H9 (cell line): ENCODE results near the gene SYNGR2. TPM values are rescaled to one million over a fixed set of nuclear protein-coding genes. Genes with fewer than 3 reads are reported as not detected.

Experiments
- DNase-seq: peaks from one replicate; pipeline ENCODE4 v3.0.0-alpha.2; 2017
- H2AFZ ChIP-seq: one replicate; pipeline ENCODE4 v1.6.1; 2013; ENCODE audit warnings: mild to moderate bottlenecking, low read length, control low read depth, moderate library complexity
- H2AK5ac ChIP-seq: 2 replicates; pipeline ENCODE4 v1.6.1; 2013; ENCODE audit warnings: low read length, control low read depth, mixed read lengths; ENCODE audit not compliant: insufficient read length
- H2BK120ac ChIP-seq: one replicate; pipeline ENCODE4 v1.6.1; 2013; ENCODE audit warnings: low read depth, mild to moderate bottlenecking, low read length, control low read depth, inconsistent platforms; ENCODE audit not compliant: poor library complexity, severe bottlenecking
- H2BK12ac ChIP-seq: 2 replicates; pipeline ENCODE4 v1.6.1; 2013; ENCODE audit warnings: low read length, control low read depth, mixed read lengths, low read depth; ENCODE audit not compliant: insufficient read length
- H2BK15ac ChIP-seq: 2 replicates; pipeline ENCODE4 v1.6.1; 2013; ENCODE audit warnings: low read depth, low read length, control low read depth
- H2BK20ac ChIP-seq: one replicate; pipeline ENCODE4 v1.6.1; 2013; ENCODE audit warnings: low read depth, mild to moderate bottlenecking, low read length, control low read depth, inconsistent platforms; ENCODE audit not compliant: poor library complexity, severe bottlenecking
- H2BK5ac ChIP-seq: 2 replicates; pipeline ENCODE4 v1.6.1; 2013; ENCODE audit warnings: low read length, control low read depth, mixed read lengths; ENCODE audit not compliant: insufficient read length
- H3K14ac ChIP-seq: 2 replicates; pipeline ENCODE4 v1.6.1; 2013; ENCODE audit warnings: low read length, control low read depth; ENCODE audit not compliant: insufficient read depth
- H3K18ac ChIP-seq: 2 replicates; pipeline ENCODE4 v1.6.1; 2013; ENCODE audit warnings: low read depth, mild to moderate bottlenecking, mixed read lengths, low read length, control low read depth; ENCODE audit not compliant: insufficient read length
- H3K23ac ChIP-seq: 2 replicates; pipeline ENCODE4 v1.6.1; 2013; ENCODE audit warnings: low read length, control low read depth, mixed read lengths, low read depth; ENCODE audit not compliant: insufficient read length
- H3K23me2 ChIP-seq: 2 replicates; pipeline ENCODE4 v1.6.1; 2013; ENCODE audit warnings: low read depth, mild to moderate bottlenecking, mixed read lengths, low read length, control low read depth; ENCODE audit not compliant: insufficient read length, poor library complexity, severe bottlenecking
- H3K27ac ChIP-seq: 2 replicates; pipeline ENCODE4 v1.5.1; 2013; ENCODE audit warnings: low read length, control low read depth, mixed read lengths, low read depth; ENCODE audit not compliant: insufficient read length
- H3K27me3 ChIP-seq: 2 replicates; pipeline ENCODE4 v1.6.1; 2013; ENCODE audit warnings: low read length, control low read depth, inconsistent platforms; ENCODE audit not compliant: insufficient read depth
- H3K4ac ChIP-seq: 2 replicates; pipeline ENCODE4 v1.6.1; 2013; ENCODE audit warnings: low read depth, mild to moderate bottlenecking, control low read depth, inconsistent platforms, low read length, moderate library complexity
- H3K4me1 ChIP-seq: 2 replicates; pipeline ENCODE4 v1.6.1; 2013; ENCODE audit warnings: low read length, control low read depth, inconsistent platforms; ENCODE audit not compliant: insufficient read depth
- H3K4me2 ChIP-seq: 2 replicates; pipeline ENCODE4 v1.6.1; 2013; ENCODE audit warnings: low read length, control low read depth, mixed read lengths; ENCODE audit not compliant: insufficient read length, insufficient read depth
- H3K56ac ChIP-seq: 2 replicates; pipeline ENCODE4 v1.6.1; 2013; ENCODE audit warnings: low read depth, mild to moderate bottlenecking, mixed read lengths, low read length, control low read depth; ENCODE audit not compliant: insufficient read length
- H3K79me1 ChIP-seq: 2 replicates; pipeline ENCODE4 v1.6.1; 2013; ENCODE audit warnings: low read depth, mild to moderate bottlenecking, moderate library complexity, low read length, control low read depth, inconsistent platforms; ENCODE audit not compliant: insufficient read depth, poor library complexity, severe bottlenecking
- H3K79me2 ChIP-seq: 2 replicates; pipeline ENCODE4 v1.6.1; 2013; ENCODE audit warnings: low read length, control low read depth, inconsistent platforms; ENCODE audit not compliant: insufficient read depth
- H3K9ac ChIP-seq: 2 replicates; pipeline ENCODE4 v1.6.1; 2013; ENCODE audit warnings: low read length, control low read depth, mixed read lengths; ENCODE audit not compliant: insufficient read length; ENCODE audit errors: extremely low read depth
- H3K9me3 ChIP-seq: one replicate; pipeline ENCODE4 v1.6.1; 2013; ENCODE audit warnings: low read depth, low read length, inconsistent platforms; ENCODE audit not compliant: control insufficient read depth
- H3T11ph ChIP-seq: one replicate; pipeline ENCODE4 v1.6.1; 2013; ENCODE audit warnings: mild to moderate bottlenecking, low read length, control low read depth, inconsistent platforms
- H4K20me1 ChIP-seq: one replicate; pipeline ENCODE4 v1.6.1; 2013; ENCODE audit not compliant: control insufficient read depth, insufficient read length, insufficient read depth
- H4K5ac ChIP-seq: 2 replicates; pipeline ENCODE4 v1.6.1; 2013; ENCODE audit warnings: low read depth, mild to moderate bottlenecking, mixed read lengths, low read length, control low read depth; ENCODE audit not compliant: insufficient read length
- H4K8ac ChIP-seq: replicated peaks from 2 replicates; pipeline ENCODE4 v1.6.1; 2013; ENCODE audit warnings: low read length, control low read depth, mixed read lengths, low read depth; ENCODE audit not compliant: insufficient read length
- H4K91ac ChIP-seq: 2 replicates; pipeline ENCODE4 v1.6.1; 2013; ENCODE audit warnings: low read depth, mild to moderate bottlenecking, moderate library complexity, mixed read lengths, low read length, control low read depth; ENCODE audit not compliant: insufficient read length
- H3K27ac Mint-ChIP-seq, 3 experiments: 2 replicates in 2 of 3; 3 replicates in 1 of 3; pipeline ENCODE4 v1.8.0; 2020 to 2021; ENCODE audit warnings: mixed read lengths in 3 of 3, mild to moderate bottlenecking in 1 of 3, moderate library complexity in 1 of 3
- H3K27me3 Mint-ChIP-seq: 2 replicates; pipeline ENCODE4 v1.8.0; 2021; ENCODE audit warnings: low read depth, mild to moderate bottlenecking, moderate library complexity, mixed read lengths
- H3K36me3 Mint-ChIP-seq, 3 experiments: 2 replicates in 2 of 3; 3 replicates in 1 of 3; pipeline ENCODE4 v1.8.0; 2020 to 2021; ENCODE audit warnings: low read depth in 3 of 3, mixed read lengths in 3 of 3; ENCODE audit not compliant: insufficient read depth in 1 of 3
- H3K4me1 Mint-ChIP-seq, 2 experiments: 2 replicates each; pipeline ENCODE4 v1.8.0; 2020; ENCODE audit warnings: mixed read lengths in 2 of 2
- H3K4me3 Mint-ChIP-seq, 2 experiments: 2 replicates in 1 of 2; 3 replicates in 1 of 2; pipeline ENCODE4 v1.8.0; 2020 to 2021; ENCODE audit warnings: mild to moderate bottlenecking in 2 of 2, mixed read lengths in 2 of 2, moderate library complexity in 1 of 2
- H3K9me3 Mint-ChIP-seq, 2 experiments: 2 replicates in 1 of 2; 3 replicates in 1 of 2; pipeline ENCODE4 v1.8.0; 2020; ENCODE audit warnings: mild to moderate bottlenecking in 2 of 2, mixed read lengths in 2 of 2, moderate library complexity in 1 of 2
- CTCF ChIP-seq: fragments of 200-600 bp; sonication (generic); conservative IDR thresholded peaks from 3 replicates; pipeline ENCODE4 v1.8.0; 2021; ENCODE audit warnings: antibody characterized with exemption, mild to moderate bottlenecking
- WGBS: extraction: QIAGEN DNeasy Blood & Tissue Kit; methylation state at CpG from one replicate; pipeline ENCODE4 v1.1.7; 2013; ENCODE audit warnings: missing lambda C conversion rate, low lambda C conversion rate, mixed read lengths; ENCODE audit not compliant: insufficient read length; ENCODE audit errors: extremely low coverage; 5-methylcytosine and 5-hydroxymethylcytosine counted together
- total RNA-seq: library from RNA; stranded (reverse); gene quantifications from 2 replicates; pipeline ENCODE4 v1.2.1, GENCODE V29; 2021

The SYNGR2 gene
- total RNA-seq, 1 experiment from 2014 or later: 41.0 TPM

- Histone ChIP-seq H2BK20ac (no peak overlapping the region), H2AFZ (no peak overlapping the region), H2BK120ac (no peak overlapping the region), H4K91ac (no peak overlapping the region), H2AK5ac (no peak overlapping the region), H3K56ac (no peak overlapping the region), H3K27ac (no peak overlapping the region), H3K79me1 (no peaks in the 10 kb centered on the region), H4K5ac (no peak overlapping the region), H3K18ac (no peak overlapping the region), H3K14ac (no peak overlapping the region), H3T11ph (no peak overlapping the region), H3K4ac (no peak overlapping the region), H3K9me3 (no peaks in the 10 kb centered on the region), H3K23ac (no peak overlapping the region), H3K23me2 (no peaks in the 10 kb centered on the region), H2BK5ac (no peak overlapping the region), H4K20me1 (no peaks in the 10 kb centered on the region), H2BK15ac (no peak overlapping the region), H4K8ac (no peak overlapping the region), H3K79me2 (no peaks in the 10 kb centered on the region), H3K9ac (no peak overlapping the region), H2BK12ac (no peak overlapping the region), H3K4me2 (no peak overlapping the region), H3K27me3 (no peaks in the 10 kb centered on the region), H3K4me1 (no peaks in the 10 kb centered on the region)
- Mint-ChIP-seq H3K36me3 (peaks cover 9 to 39% (median 23%) of the 10 kb centered on the region in 3 experiments; a peak in 6 of 7 replicates), H3K27ac (no peak overlapping the region; a peak in 1 of 7 replicates), H3K4me1 (no peaks in the 10 kb centered on the region), H3K9me3 (peaks cover 0 to 2% of the 10 kb centered on the region in 2 experiments; a peak in 1 of 5 replicates), H3K27me3 (no peaks in the 10 kb centered on the region), H3K4me3 (no peak overlapping the region; a peak in 1 of 5 replicates)
- WGBS: no CpG with 5 or more reads among the region's 7 CpGs
- TF ChIP-seq CTCF: peak; percentile 51; the same call in 2 of the 3 replicates
- DNase-seq: no peak
Measured at GRCh38 chr17:78206298-78206697, 37.9 kb downstream of the SYNGR2 start.
